Pancreas (tissue), 10 donors: ENCODE results near the gene MCF2L2. TPM values are rescaled to one million over a fixed set of nuclear protein-coding genes. Genes with fewer than 3 reads are reported as not detected.
A peak's percentile ranks its signal among the peaks of the same experiment; 100 is the strongest.

Experiments used
- ATAC-seq, 4 donors: fragments of 200-7000 bp; cut with Tn5 transposase; one replicate each; pipeline versions ENCODE4 v1.8.0 to v1.9.1; 2020; ENCODE audit warnings: mild to moderate bottlenecking in 4 of 4, moderate library complexity in 4 of 4
- DNase-seq, 6 donors: peaks; one replicate each; pipeline ENCODE4 v3.0.0-alpha.2; 2020
- FAIRE-seq: peaks from 2 replicates; lab custom pipeline; 2012; peaks lifted over from hg19 to GRCh38; lab: Jason Lieb, UNC
- H3K27ac ChIP-seq, 4 donors: fragments of 200-600 bp; sonication (generic); 1 replicate in 3 of 4; 2 replicates in 1 of 4; pipeline versions ENCODE4 v1.5.0 to v1.8.0; 2020
- H3K27me3 ChIP-seq, 4 donors: fragments of 200-600 bp; one replicate each; pipeline ENCODE4 v1.8.0; 2021
- H3K36me3 ChIP-seq, 3 donors: fragments of 200-600 bp; sonication (generic) in 1 of 3; one replicate each; pipeline versions ENCODE4 v1.5.0 to v1.8.0; 2020 to 2021
- H3K4me1 ChIP-seq, 3 donors: fragments of 200-600 bp; one replicate each; pipeline ENCODE4 v1.8.0; 2021
- H3K4me3 ChIP-seq, 4 donors: fragments of 200-600 bp; sonication (generic) in 2 of 4; one replicate each; pipeline versions ENCODE4 v1.5.0 to v1.8.0; 2020 to 2021
- H3K9me3 ChIP-seq, 4 donors: fragments of 200-600 bp; one replicate each; pipeline ENCODE4 v1.8.0; 2021
- WGBS, 2 donors: extraction: QIAGEN DNeasy Blood & Tissue Kit; methylation state at CpG; one replicate each; pipeline ENCODE4 v1.1.7; 2013; 5-methylcytosine and 5-hydroxymethylcytosine counted together
- intact Hi-C, 3 donors: fragments of 100-400 bp; cut with DNase I; formaldehyde crosslinking; loops; one replicate each; pipeline versions ENCODE4 v1.11.1 to v1.14.2; 2022
- polyA plus RNA-seq, 2 donors: library from polyadenylated mRNA; stranded (reverse); fragments of 200-250 nt; gene quantifications; one replicate each; pipeline ENCODE4 v1.2.3, GENCODE V29; 2013
- total RNA-seq, 6 donors: library from RNA; stranded (reverse); fragmentation: NEBNext Ultra II Directional in 4 of 6; extraction: Animal tissue kit (Norgen Biotek cat#: 25700) in 4 of 6; gene quantifications; one replicate each; pipeline versions ENCODE4 v1.2.1 to v1.2.4, GENCODE V29; 2021 to 2023
- TF ChIP-seq, protein P1 (sequence below), 4 donors: fragments of 200-600 bp; sonication (generic) in 3 of 4; IDR thresholded peaks; one replicate each; pipeline versions ENCODE4 v1.5.0 to v1.8.0; 2021; ENCODE audit warnings: antibody characterized with exemption in 4 of 4
- donor health status: healthy with polysubstance abuse.
- donor health status: DM: no; HTN: no; CAD: no; lungs with moderate emphysema.
- donor health status: DM: no; HTN: no; CAD: no.
- donor health status: control.
- donor health status: control.
- donor health status: Bipolar disorder and iron deficiency.
- donor health status: DM: yes; HTN: yes; CAD: no.
- donor health status: DM: no; HTN: no; CAD: no.
- donor health status: DM: no; HTN: no; CAD: no.
- donor health status: DM: yes; HTN: yes; CAD: no.

Gene MCF2L2
- total and polyA plus RNA-seq, 8 donors: 0.54 to 2.0 (median 0.97) TPM

DNA sequence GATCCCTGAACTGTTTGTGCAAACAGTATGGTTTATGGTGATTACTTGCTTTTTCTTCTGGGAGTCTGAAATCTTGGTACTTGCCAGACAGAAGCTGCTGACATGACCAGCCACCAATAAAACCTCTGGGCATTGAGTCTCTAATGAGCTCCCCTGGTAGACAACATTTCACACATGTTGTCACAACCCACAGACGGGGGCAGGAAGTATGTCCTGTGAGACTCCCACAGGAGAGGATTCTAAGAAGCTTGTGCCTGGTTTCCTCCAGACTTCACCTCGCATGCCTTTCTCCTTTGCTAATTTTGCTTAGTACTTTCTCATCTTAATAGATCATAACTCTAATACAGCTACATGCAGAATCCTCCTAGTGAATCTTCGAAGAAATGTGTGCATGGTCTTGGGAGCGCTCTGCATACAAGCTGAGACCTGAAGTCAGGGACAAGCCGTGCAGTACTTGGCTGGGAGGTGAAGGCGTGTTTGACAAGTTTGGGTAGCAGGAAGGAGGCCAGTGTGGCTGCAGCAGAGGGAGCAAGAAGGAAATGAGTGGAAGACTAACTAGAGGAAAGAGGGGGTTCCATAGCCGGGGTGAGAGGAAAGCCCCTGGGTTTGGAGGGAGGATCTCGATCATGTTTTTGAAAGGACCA is 126.4 kb downstream of the MCF2L2 start:
- FAIRE-seq (no peak), DNase-seq (no peak), ATAC-seq (no peak)
- H3K36me3 ChIP-seq: no peaks in the 10 kb centered on the region
- H3K27ac ChIP-seq: no peak overlapping the region
- no peaks in the 10 kb centered on the region for H3K27me3 ChIP-seq
- intact Hi-C loops: no loop called here
- TF ChIP-seq, protein P1, sequence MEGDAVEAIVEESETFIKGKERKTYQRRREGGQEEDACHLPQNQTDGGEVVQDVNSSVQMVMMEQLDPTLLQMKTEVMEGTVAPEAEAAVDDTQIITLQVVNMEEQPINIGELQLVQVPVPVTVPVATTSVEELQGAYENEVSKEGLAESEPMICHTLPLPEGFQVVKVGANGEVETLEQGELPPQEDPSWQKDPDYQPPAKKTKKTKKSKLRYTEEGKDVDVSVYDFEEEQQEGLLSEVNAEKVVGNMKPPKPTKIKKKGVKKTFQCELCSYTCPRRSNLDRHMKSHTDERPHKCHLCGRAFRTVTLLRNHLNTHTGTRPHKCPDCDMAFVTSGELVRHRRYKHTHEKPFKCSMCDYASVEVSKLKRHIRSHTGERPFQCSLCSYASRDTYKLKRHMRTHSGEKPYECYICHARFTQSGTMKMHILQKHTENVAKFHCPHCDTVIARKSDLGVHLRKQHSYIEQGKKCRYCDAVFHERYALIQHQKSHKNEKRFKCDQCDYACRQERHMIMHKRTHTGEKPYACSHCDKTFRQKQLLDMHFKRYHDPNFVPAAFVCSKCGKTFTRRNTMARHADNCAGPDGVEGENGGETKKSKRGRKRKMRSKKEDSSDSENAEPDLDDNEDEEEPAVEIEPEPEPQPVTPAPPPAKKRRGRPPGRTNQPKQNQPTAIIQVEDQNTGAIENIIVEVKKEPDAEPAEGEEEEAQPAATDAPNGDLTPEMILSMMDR (IDR thresholded peaks at IDR 0.05): no peak
- no peaks in the 10 kb centered on the region for H3K9me3 ChIP-seq
- 76 to 85% methylated on average over 8 of the region's 8 CpGs for WGBS, 2 donors
- H3K4me1 ChIP-seq: peaks cover 0 to 9% (median 0%) of the 10 kb centered on the region in 3 donors
- no peak overlapping the region for H3K4me3 ChIP-seq

DNA sequence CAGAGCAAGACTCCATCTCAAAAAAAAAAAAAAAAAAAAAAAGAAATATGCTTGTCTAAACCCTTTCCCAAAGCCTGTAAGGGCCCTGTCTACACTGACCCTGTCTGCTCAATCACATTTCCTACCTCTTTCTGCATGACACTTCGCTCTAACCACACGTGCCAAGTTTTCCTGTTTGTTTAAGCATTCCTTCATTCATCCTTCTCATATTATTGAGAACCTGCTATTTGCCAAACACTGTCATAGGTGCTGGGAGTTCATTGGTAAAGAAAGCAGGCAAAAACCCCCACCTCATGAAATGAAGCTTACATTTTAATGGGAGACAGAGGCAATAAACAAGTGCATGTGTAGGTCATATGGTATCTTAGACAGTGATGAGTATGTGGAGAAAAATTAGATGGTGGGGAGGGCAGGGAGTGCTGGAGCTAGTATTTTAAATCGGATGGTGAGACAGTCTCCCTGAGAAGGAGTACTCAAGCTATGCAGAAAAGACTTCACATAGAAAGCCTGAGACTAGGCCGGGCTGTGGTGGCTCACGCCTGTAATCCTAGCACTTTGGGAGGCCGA is 127.3 kb downstream of the MCF2L2 start:
- H3K27ac ChIP-seq: no peak overlapping the region
- no peaks in the 10 kb centered on the region for H3K9me3 ChIP-seq
- WGBS, 2 donors: 76 to 81% methylated on average over 6 of the region's 6 CpGs
- intact Hi-C loops: no loop called here
- no peaks in the 10 kb centered on the region for H3K27me3 ChIP-seq
- FAIRE-seq (no peak), ATAC-seq (no peak), DNase-seq (no peak)
- H3K4me1 ChIP-seq: peaks cover 0 to 4% (median 0%) of the 10 kb centered on the region in 3 donors
- H3K36me3 ChIP-seq: no peaks in the 10 kb centered on the region
- H3K4me3 ChIP-seq: no peak overlapping the region
- TF ChIP-seq, protein P1 (IDR thresholded peaks at IDR 0.05): no peak

DNA sequence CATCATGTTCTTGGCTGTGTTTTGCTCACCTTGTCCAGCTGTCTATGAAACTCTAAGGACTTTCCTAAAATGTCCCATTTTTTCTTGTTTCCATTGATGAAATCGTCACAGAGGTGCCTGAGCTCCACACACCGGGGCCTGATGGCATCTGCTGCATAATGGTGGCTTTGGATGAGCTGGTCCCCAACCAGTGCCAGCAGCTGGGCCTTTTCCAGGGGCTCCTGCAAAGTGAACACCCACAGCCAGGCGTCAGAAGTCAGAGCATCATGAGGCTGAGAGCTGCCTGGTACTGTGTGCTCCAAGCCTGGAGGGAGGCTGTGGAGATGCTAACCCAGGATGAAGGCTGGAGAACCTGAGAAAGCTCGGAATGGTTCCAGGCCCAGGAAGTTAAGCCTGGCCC is 128.4 kb downstream of the MCF2L2 start:
- Histone ChIP-seq H3K36me3 (no peaks in the 10 kb centered on the region), H3K27ac (no peak overlapping the region), H3K4me1 (peaks cover 0 to 4% (median 0%) of the 10 kb centered on the region in 3 donors), H3K4me3 (no peak overlapping the region), H3K9me3 (no peaks in the 10 kb centered on the region), H3K27me3 (no peaks in the 10 kb centered on the region)
- 92 to 95% methylated on average over 4 of the region's 4 CpGs for WGBS, 2 donors
- ATAC-seq: no peak
- DNase-seq: no peak
- intact Hi-C loops: no loop called here
- TF ChIP-seq, protein P1 (IDR thresholded peaks at IDR 0.05): no peak
- no peak for FAIRE-seq

DNA sequence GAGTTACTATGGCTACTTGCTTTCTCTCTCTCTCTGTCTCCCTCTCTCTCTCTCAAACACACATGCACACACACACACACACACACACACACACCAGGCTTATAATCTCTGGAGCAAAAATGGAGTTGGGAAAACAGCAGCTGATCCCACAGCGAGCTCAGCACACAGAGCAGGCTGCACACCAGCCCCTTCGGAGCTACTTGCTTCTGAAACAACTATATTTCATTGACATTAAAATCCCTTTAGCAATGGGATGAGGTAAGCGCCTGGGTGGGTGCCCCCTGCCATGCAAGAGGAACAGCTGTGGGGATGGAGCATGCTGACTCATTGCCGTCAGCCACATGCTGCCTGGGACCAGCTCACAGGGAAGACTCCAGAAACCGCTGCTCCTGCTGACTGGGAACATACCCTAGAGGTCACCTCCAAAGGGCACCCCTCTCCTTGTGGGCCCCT is 129.7 kb downstream of the MCF2L2 start:
- Histone ChIP-seq H3K4me1 (peaks cover 0 to 4% (median 0%) of the 10 kb centered on the region in 3 donors), H3K9me3 (no peaks in the 10 kb centered on the region), H3K27ac (no peak overlapping the region), H3K4me3 (no peak overlapping the region), H3K36me3 (no peaks in the 10 kb centered on the region), H3K27me3 (no peaks in the 10 kb centered on the region)
- DNase-seq (peak in 5 of 6 donors; percentile 24 to 62 (median 55)), ATAC-seq (peak; percentile 57 to 86 (median 80)), FAIRE-seq (no peak)
- TF ChIP-seq, protein P1 (IDR thresholded peaks at IDR 0.05): no peak
- intact Hi-C loops: no loop called here
- WGBS, 2 donors: 37 to 44% methylated on average over 5 of the region's 5 CpGs

DNA sequence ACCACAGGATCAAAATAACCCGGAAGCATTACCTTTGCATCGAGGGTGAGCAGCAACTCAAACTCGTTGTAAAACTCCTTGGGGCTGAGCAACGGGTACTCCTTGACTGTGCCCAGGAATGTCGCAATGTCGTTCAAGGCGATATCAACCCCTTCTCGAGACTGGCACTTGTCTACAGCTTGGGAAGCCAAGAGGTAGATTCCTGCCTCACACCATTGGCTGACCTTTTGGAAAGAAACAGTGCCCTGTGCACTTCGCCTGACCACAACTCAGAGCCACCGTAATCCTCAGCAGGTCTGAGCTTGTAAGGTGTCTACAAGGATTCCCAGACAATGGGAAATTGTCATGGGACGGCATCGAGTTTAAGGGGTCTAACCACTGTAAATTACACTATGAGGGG is 131.5 kb downstream of the MCF2L2 start:
- intact Hi-C loops: no loop called here
- FAIRE-seq (no peak), ATAC-seq (no peak), DNase-seq (no peak)
- Histone ChIP-seq H3K27ac (no peak overlapping the region), H3K36me3 (no peaks in the 10 kb centered on the region), H3K27me3 (no peaks in the 10 kb centered on the region), H3K4me3 (no peak overlapping the region), H3K9me3 (no peaks in the 10 kb centered on the region), H3K4me1 (peaks cover 0 to 4% (median 0%) of the 10 kb centered on the region in 3 donors)
- WGBS, 2 donors: 87 to 89% methylated on average over 12 of the region's 12 CpGs
- TF ChIP-seq, protein P1 (IDR thresholded peaks at IDR 0.05): no peak
